ENCODE measurements around the gene EFCAB9. TPM values are rescaled to one million over a fixed set of nuclear protein-coding genes. Genes with fewer than 3 reads are reported as not detected.
"Not testable (repeated sequence)": the region's sequence is repeated elsewhere in the genome, so short reads cannot be mapped to it uniquely, and the experiment has no call there.

Gene EFCAB9
- total and polyA plus RNA-seq, 7 donors = 0.08 TPM; not detected in 6

- Histone ChIP-seq H3K4me3 (no peak overlapping the region), H3K27me3 (ENCODE audit: insufficient read depth in 3 of 3, low read length in 2 of 3) (no peaks in the 10 kb centered on the region), H3K27ac (no peak overlapping the region), H3K9me3 (no peaks in the 10 kb centered on the region), H3K36me3 (ENCODE audit: insufficient read depth in 1 of 2, low read depth in 1 of 2) (peaks cover 0 to 4% of the 10 kb centered on the region in 2 donors), H3K4me1 (no peaks in the 10 kb centered on the region)
- 75 to 78% (median 76%) methylated on average over 16 of the region's 16 CpGs for whole genome bisulfite sequencing, 3 donors
- TF ChIP-seq, protein P1, sequence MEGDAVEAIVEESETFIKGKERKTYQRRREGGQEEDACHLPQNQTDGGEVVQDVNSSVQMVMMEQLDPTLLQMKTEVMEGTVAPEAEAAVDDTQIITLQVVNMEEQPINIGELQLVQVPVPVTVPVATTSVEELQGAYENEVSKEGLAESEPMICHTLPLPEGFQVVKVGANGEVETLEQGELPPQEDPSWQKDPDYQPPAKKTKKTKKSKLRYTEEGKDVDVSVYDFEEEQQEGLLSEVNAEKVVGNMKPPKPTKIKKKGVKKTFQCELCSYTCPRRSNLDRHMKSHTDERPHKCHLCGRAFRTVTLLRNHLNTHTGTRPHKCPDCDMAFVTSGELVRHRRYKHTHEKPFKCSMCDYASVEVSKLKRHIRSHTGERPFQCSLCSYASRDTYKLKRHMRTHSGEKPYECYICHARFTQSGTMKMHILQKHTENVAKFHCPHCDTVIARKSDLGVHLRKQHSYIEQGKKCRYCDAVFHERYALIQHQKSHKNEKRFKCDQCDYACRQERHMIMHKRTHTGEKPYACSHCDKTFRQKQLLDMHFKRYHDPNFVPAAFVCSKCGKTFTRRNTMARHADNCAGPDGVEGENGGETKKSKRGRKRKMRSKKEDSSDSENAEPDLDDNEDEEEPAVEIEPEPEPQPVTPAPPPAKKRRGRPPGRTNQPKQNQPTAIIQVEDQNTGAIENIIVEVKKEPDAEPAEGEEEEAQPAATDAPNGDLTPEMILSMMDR (IDR thresholded peaks at IDR 0.05) = no peak
- intact Hi-C loops (cut with DNase I) = no loop called here
- peak; percentile 46 to 73 for DNase-seq
- peak; percentile 25 to 72 (median 50) for ATAC-seq
These were observed 43.2 kb upstream of the EFCAB9 start for GRCh38 chr5:172150514-172151425.

DNA sequence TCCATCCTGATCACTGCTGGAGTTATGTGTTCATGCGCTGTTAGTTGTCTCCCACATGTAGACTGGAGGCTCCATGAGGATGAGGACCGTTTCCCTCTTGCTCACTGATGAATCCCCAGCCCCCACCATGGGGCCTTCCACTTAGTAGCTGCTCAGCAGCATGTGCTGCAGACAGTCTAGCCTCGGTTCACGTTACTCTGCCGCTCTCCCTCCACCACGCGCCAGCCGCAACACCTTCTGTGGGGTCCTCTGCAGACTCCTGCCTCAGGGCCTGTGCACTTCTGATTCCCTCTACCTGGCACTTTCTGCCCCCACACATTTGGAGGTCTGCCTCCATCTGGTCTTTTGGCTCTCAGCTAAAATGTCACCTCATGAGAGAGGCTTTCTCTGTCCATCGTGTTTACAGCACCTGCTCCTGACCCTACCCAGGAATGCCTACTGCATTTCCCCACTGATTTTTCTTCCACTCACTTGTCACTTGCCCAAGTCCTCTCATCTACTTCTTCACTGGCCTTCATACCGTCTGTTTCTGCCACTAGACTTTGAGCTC lies 42.2 kb upstream of the EFCAB9 start:
- DNase-seq (no peak), ATAC-seq (no peak)
- H3K4me1 ChIP-seq = no peaks in the 10 kb centered on the region
- TF ChIP-seq, protein P1 (IDR thresholded peaks at IDR 0.05) = no peak
- H3K27ac ChIP-seq = no peak overlapping the region
- no peaks in the 10 kb centered on the region for H3K9me3 ChIP-seq
- H3K36me3 ChIP-seq (ENCODE audit: insufficient read depth in 1 of 2, low read depth in 1 of 2) = peaks cover 2 to 9% of the 10 kb centered on the region in 2 donors
- H3K27me3 ChIP-seq (ENCODE audit: insufficient read depth in 3 of 3, low read length in 2 of 3) = no peaks in the 10 kb centered on the region
- WGBS, 3 donors = 87 to 94% (median 93%) methylated on average over 10 of the region's 10 CpGs
- H3K4me3 ChIP-seq = no peak overlapping the region
- intact Hi-C loops (cut with DNase I) = no loop called here

DNA sequence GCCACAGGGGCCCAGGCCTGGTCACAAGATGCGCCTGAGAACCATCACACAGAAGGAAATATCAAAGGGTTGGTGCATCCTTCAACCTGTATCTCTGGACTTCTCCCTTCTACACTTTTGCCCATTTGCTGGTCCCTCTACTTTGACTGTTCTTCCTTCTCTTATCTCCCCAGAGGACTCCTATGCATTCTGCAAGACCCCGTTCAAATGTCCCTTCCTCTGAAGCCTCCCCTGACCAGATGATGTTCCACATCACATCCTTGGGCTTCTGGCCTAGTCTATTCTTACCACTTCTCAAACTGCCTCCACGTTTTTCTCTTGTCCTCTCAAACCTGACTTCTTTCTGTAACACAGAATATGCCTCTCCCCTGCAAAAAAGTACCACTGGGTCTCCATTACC lies 40.3 kb upstream of the EFCAB9 start:
- H3K9me3 ChIP-seq = no peaks in the 10 kb centered on the region
- H3K27me3 ChIP-seq (ENCODE audit: insufficient read depth in 3 of 3, low read length in 2 of 3) = no peaks in the 10 kb centered on the region
- H3K27ac ChIP-seq = no peak overlapping the region
- intact Hi-C loops (cut with DNase I) = no loop called here
- TF ChIP-seq, protein P1 (IDR thresholded peaks at IDR 0.05) = no peak
- DNase-seq (no peak), ATAC-seq (no peak)
- H3K4me3 ChIP-seq = no peak overlapping the region
- H3K4me1 ChIP-seq = no peaks in the 10 kb centered on the region
- H3K36me3 ChIP-seq (ENCODE audit: insufficient read depth in 1 of 2, low read depth in 1 of 2) = peaks cover 2 to 9% of the 10 kb centered on the region in 2 donors
- WGBS, 3 donors = 92 to 95% (median 93%) methylated on average over 3 of the region's 3 CpGs

DNA sequence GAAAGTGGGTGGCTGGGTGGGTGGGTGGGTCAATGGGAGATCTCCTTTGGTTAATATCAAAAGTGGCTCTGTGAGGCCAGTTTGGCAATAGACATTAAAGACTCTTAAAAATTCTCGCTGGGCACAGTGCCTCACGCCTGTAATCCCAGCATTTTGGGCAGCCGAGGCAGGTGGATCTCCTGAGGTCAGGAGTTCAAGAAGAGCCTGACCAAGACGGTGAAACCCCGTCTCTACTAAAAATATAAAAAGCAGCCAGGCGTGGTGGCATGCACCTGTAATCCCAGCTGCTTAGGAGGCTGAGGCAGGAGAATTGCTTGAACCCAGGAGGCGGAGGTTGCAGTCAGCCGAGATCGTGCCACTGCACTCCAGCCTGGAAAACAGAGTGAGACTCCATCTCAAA lies 38.9 kb upstream of the EFCAB9 start:
- H3K27ac ChIP-seq; H3K4me1 ChIP-seq; H3K27me3 ChIP-seq (ENCODE audit: insufficient read depth in 3 of 3, low read length in 2 of 3); H3K9me3 ChIP-seq; H3K4me3 ChIP-seq; DNase-seq; intact Hi-C loops (cut with DNase I); H3K36me3 ChIP-seq (ENCODE audit: insufficient read depth in 1 of 2, low read depth in 1 of 2); ATAC-seq: not testable (repeated sequence)
- 91 to 95% (median 93%) methylated on average over 9 of the region's 9 CpGs for WGBS, 3 donors

- no peak overlapping the region for H3K4me3 ChIP-seq
- ATAC-seq = peak in 2 of 4 donors; percentile 35 to 56
- no peaks in the 10 kb centered on the region for H3K4me1 ChIP-seq
- DNase-seq = peak in 1 of 2 donors; percentile 33
- peaks cover 2 to 9% of the 10 kb centered on the region in 2 donors for H3K36me3 ChIP-seq (ENCODE audit: insufficient read depth in 1 of 2, low read depth in 1 of 2)
- no peak overlapping the region for H3K27ac ChIP-seq
- intact Hi-C loops (cut with DNase I) = no loop called here
- no peaks in the 10 kb centered on the region for H3K9me3 ChIP-seq
- 63 to 78% (median 76%) methylated on average over 13 of the region's 13 CpGs for WGBS, 3 donors
- H3K27me3 ChIP-seq (ENCODE audit: insufficient read depth in 3 of 3, low read length in 2 of 3) = no peaks in the 10 kb centered on the region
- TF ChIP-seq, protein P1 (IDR thresholded peaks at IDR 0.05) = no peak
These were observed 37.4 kb upstream of the EFCAB9 start for GRCh38 chr5:172156541-172156994.
